Colon (tissue), 2 donors: ENCODE results near the gene ODC1.

Experiments
- FAIRE-seq: peaks from 2 replicates; lab custom pipeline; 2012; peaks lifted over from hg19 to GRCh38; lab: Jason Lieb, UNC
- donor health status: control.
- donor health status: control.

ODC1 gene

DNA sequence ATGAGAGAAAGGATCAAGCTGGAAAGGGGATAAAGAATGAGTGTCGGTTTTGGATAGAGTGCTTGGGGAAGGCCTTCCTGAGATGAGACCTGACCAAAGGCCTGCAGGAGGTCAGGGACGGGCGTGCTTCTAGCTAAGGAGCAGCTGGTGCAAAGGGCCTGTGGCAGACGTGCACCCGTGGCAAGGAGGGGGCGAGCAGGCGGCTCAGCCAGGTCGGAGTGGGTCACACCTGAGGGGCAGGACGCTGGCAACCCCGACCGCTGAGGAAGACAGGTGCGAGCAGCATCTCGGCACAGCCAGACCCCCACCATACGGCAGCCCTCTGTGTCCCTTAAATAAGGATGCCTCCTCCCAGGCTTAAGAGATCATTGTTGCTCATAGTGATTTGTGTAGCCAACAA lies 48.1 kb downstream of the ODC1 start:
- FAIRE-seq, result no peak

DNA sequence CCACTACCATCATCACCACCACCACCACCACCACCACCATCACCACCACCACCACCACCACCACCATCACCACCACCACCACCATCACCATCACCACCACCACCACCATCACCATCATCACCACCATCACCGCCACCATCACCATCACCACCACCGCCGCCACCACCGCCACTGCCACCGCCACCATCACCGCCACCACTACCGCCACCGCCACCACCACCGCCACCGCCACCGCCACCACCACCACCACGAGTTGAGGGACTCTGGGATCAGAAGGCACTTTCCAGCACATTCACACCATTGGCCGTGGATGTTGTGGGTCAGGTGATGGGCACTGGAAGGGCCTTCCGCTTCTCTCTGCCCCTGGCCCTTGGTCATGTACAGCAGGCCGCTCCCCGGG lies 48.8 kb downstream of the ODC1 start:
- no peak for FAIRE-seq

DNA sequence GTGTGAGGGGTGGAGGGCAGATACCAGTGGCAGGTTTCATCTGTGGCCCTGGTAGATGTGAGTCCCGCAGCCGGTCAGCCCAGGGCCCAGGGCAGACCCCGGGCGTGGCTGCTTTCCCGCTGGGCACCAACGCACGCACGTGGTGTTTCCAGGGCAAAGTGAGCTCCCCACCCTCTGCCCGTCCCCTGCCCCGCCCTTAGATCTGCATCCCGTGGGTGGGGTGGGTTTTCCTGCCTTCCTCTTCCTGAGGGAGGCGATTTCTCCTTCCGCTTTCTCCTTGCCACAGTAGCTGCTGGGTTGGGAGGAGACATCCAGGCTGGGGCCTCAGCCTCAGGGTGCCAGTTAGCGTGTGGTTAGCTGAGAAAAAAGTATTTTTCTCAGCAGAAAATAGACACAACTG lies 49.6 kb downstream of the ODC1 start:
- no peak for FAIRE-seq

DNA sequence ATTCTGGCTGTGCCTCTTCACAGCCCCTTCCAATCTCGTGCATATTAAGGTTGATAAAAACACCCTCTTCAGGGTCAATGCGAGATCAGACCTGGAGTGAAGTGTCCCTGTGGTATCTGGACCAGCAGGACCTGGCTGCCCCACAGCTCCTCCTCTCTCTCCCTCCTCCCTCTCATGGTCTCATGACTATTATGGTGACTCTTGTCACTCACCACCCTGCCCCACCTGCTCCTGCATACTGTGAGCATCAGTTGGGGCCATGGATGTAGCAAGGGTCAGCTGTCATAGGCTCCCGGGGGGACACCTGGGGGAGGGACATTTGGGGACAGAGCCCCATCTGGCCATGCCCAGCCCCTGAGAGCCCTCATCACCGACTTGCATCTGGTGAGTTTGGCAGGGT lies 50.2 kb downstream of the ODC1 start:
- FAIRE-seq, result no peak

DNA sequence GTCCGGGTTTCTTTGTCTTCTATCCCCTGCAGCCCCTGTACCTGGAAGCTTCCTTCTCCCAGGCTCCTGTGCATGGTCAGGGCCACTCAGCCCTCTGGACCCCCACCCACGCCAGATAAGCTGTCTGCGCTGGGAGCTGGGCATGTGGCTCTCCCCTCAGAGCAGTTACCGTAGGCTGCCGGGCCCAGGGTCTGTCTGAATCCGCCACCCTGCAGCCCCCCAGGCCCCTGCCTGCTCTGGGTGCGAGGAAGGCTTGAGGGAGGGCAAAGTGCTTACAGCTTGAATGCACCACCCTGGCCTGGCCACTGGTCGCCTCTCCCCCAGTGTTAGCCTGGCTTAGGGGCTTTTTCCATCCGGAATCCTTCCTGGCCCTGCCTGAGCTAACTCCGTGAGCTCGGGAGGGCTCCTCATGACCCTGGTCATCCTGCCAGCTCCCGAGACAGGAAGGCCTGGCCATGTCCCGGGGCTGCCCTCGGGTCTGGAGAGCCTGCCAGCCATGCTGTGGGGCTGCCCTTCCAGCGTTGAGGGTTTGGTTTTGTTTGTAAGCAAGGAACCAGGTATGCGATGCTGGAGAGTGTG lies 50.7 kb downstream of the ODC1 start:
- FAIRE-seq, result no peak

DNA sequence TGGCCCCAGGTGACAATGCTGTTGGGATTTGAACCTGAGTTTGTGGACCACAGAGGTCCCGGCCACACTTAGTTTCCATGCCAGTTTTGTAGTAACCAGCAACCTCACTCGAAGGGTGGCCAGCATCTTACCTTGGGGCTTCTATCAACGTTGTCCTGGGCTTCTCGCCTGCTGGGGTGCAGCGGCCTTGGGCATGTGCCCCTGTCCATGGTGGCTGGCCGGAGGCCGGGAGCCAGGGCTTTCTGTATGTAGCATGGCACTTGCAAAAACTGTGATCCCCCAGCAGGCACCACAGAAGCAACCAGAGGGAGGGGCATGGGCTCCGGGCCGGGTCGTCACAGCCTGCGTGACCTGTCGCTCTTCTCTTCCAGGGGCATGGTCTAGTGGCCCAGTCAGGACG lies 51.7 kb downstream of the ODC1 start:
- FAIRE-seq, result no peak

DNA sequence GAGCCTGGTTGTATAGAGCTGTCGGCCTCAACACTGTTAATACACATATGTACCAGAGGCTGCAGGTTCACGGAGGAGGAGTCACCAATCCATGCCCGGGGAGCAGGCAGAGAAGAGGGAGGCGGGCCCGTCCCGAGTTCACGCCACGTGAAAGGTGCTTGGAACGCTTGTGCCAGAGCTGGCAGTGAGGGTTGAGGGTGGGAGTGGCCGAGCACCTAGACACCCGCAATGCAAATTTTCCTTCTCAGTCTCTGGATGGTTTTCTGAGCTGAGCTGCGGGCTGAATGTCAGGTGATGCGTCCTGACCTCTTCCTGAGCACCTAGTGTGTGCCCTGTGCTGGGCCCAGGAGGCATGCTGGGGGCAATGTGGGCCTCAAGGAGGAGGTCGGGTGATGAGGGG lies 52.2 kb downstream of the ODC1 start:
- no peak for FAIRE-seq

DNA sequence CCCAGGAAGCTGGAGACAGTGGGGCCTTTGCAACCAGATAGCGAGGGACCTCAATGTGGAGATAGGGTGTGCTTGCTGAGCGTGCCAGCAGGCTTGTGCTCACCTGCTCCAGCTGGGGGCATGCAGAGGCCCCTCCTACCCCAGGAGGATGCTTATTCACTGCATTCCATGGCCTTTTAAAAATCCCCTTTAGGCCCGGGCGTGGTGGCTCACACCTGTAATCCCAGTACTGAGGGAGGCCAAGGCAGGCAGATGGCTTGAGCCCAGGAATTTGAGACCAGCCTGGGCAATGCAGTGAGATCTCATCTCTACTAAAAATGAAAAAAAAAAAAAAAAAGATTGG lies 54.5 kb downstream of the ODC1 start:
- no peak for FAIRE-seq

DNA sequence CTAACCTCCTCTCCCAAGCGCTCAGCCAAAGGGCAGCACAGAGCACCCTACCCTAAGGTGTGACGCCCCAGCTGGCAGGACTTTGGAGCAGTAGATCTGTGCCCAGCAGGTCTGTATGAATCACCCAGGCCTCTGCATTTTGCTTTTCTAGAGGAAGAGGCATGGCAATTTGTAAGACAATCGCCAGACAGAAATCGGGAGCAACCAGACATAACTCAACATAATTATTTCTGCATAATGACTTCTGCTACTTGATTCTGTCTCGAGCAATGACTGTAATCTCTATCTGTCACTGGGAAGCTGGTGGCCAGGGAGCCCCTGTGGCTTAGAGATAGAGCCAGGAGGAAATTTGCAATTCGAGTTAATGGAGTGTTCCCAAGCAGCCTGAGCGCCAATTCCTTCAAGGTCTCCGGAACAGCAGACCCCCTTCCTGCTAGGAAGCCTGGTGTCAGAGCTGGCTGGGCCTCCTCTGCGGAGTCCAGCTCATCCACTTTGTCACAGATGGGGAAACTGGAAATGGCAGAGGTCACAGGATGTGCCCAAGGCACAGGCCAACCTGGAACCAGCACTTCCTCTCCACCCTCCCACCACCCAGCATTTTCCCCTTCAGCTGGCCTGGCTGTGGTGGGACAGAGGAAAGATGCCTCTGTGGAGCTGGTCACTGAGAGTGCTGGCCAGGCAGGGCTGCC lies 55.0 kb downstream of the ODC1 start:
- no peak for FAIRE-seq

DNA sequence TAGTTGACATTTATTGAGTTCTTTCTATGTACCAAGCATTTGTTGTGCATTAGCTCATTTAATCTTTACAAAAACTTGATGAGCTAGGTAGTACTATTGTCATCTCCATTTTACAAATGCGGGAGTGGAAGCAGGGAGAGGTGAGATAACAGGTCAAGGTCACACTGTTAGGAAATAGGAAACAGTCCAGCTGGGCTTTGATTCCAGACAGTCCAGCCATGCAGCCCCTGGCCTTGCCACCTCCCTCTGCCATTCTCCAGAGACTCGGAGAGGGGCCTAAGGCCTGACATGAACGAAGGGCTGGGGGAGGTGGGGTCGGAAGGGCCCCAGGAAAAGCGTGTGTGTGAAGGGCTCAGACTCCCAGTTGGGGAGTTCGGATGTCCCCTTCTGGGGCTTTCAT lies 55.6 kb downstream of the ODC1 start:
- FAIRE-seq, result no peak

DNA sequence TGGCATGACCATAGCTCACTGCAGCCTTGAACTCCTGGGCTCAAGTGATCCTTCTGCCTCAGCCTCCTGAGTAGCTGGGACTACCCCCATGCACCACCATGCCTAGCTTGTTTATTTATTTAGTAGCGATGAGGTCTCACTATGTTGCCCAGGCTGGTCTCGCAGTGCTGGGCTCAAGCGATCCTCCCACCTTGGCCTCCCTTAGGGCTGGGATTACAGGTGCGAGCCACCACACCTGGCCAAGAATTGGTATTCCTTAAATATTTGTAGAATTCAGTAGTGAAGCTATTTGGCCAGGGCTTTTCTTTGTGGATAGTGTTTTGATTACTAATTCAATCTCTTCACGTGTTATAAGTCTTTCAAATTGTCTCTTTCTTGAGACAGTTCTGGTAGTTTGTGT lies 56.0 kb downstream of the ODC1 start:
- FAIRE-seq, result no peak

DNA sequence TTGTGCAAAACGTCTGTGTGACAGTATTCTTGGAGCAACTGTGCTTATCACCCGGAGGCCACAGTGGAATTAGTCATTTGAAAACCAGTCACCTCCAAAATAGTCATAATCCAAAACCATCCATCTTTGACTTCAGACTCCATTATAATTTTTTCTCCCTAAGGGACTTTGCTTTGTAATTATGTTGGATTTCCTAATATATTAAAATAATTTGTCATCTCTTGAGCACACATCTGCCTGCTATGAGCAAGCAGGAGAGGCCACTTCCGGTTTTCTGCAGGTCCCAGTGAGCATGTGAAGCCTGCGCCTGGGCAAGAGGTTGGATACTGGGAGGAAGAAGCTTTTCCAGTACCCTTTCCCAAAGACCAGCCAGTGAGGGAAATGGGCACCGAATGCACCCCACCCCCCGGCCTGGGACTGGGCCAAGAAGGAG lies 57.7 kb downstream of the ODC1 start:
- FAIRE-seq, result no peak
